Stimulated activated CD8-positive, alpha-beta memory T cell treated with anti-CD3 and anti-CD28 coated beads, Interleukin-4, amount 100 ng/mL, for 1 hour (primary cell): ENCODE measurements around the gene RYK.
"Not testable (repeated sequence)": the region's sequence is repeated elsewhere in the genome, so short reads cannot be mapped to it uniquely, and the experiment has no call there.

ENCODE experiments used
- DNase-seq, 2 donors: peaks; one replicate each; pipeline ENCODE4 v3.0.0-alpha.2; 2020; ENCODE audit warnings: low read depth in 2 of 2, low spot score in 1 of 2

Gene RYK

GRCh38 chr3:134255404-134255803, 4.7 kb upstream of the RYK start:
- no peak for DNase-seq

- no peak for DNase-seq
Observed at GRCh38 chr3:134253475-134254226, 3.0 kb upstream of the RYK start.

DNA sequence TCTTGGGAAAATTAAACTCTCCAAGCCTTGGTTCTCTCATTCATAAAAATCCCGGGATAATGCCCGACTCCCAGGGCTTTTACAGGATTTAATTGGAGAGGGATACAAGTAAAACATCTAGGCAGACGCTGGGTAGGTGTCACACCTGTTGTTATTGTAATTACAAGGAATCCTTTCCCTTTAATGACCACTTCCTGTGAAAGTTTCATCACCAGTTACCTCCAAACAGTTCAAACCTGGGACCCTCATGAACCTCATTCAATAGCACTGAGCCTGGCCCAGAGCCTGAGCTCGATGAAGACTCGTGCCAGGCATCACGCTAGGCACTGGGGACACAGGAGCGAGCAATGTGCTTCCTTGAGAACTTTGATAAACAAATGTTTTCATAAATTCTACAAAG, 2.1 kb upstream of the RYK start:
- DNase-seq, result no peak

GRCh38 chr3:134251731-134252391, 1.2 kb upstream of the RYK start:
- DNase-seq, result no peak

GRCh38 chr3:134249935-134250716, 533 bp downstream of the RYK start:
- peak; percentile 8 to 10 for DNase-seq

DNA sequence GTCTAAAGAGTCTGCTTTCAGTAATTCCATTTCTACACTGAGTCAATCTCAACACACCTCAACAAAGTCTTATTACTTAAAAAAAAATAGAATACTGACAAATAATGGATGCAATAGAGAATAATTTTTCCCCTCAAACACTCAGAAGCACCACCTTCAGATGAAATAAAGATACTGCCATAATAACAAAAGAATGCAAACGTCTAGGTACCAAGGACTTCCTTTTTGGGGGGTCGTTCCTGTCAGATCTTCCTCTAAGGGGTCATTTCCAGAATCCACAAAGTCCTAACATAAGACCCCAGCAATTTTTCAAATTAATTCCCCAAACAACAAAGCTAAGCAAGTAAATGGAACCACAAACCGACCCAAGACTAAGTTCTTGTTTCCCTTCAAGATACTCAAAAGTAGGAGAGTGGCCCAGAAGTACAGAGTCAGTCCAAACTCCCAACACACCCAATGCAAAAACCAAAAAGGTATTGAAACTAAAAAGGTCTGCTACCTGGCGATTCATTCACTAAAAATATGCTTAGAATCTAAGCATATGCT, 1.3 kb downstream of the RYK start:
- no peak for DNase-seq

GRCh38 chr3:134244921-134245320, 5.7 kb downstream of the RYK start:
- DNase-seq, result no peak

GRCh38 chr3:134242649-134243617, 7.7 kb downstream of the RYK start:
- no peak for DNase-seq

- no peak for DNase-seq
Observed at GRCh38 chr3:134239538-134239937, 11.1 kb downstream of the RYK start.

- no peak for DNase-seq
Observed at GRCh38 chr3:134237454-134238145, 13.1 kb downstream of the RYK start.

DNA sequence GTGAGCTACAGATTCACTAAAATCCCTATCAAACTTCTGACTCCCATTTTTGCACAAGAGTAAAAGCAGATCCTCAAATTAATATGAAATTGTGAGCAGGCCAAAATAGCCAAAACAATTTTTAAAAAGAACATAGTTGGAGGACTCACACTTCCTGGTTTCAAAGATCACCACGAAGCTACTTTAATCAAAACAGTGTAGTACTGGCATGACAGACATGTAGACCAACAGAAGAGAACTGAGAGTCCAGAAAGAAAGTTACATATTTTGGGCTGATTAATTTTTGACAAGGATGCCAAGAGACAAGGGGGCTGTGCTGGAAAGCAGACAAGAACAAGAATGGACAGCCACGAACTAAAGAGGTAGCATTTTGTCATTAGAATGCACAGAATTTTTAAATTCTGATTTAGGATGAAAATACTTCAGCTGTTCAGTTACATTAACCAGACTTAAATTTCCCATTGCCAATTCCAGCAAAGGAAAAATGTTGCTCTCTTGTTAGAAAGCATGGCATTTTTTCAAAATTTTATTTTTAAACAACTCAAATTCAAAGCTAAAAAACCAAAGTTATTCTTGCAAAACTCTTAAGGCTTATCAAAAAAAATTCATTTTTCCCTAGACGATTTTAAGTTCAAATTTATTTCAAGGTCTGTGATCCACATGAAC, 14.0 kb downstream of the RYK start:
- no peak for DNase-seq

GRCh38 chr3:134235577-134236076, 15.0 kb downstream of the RYK start:
- no peak for DNase-seq

DNA sequence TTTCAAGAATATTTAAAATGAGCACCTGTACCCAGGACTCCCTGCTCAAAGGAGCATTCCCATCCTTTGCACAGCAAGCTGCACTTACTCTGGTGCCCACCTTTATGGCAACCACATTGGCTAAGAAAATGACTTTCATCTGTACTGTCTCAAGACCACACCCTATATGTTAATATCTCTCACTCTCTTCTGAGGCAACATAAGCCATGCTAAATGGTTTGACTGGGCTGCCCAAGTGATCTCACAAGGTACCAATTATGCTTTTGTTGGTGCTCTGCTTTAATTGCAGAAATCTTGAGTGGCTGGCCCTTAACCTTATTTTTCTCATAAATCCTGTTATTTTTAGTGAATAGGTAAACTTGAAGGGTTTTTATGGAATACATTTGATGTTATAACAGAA, 17.7 kb downstream of the RYK start:
- DNase-seq, result no peak

- no peak for DNase-seq
Observed at GRCh38 chr3:134232151-134232550, 18.5 kb downstream of the RYK start.

GRCh38 chr3:134231131-134231530, 19.5 kb downstream of the RYK start:
- DNase-seq, result no peak

DNA sequence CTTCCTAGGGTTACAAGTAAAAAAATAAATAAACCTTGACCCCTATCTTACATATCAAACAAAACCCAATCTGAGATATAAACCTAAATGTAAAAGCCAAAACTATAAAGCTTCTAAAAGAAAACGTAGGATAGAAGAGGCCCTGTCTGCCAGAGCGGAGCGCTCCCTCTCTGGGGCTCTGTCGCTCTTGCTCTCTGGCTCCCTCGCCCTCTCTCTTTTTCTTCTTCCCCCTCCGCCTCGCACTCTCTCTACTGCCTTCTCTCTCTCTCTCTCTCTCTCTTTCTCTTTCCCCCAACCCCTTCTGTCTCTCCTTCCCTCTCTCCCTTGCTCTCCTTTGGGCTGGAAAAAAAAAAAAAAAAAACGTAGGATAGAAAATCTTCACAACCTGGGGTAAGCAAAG, 21.6 kb downstream of the RYK start:
- DNase-seq, result no peak

GRCh38 chr3:134228479-134228878, 22.2 kb downstream of the RYK start:
- DNase-seq, result no peak

DNA sequence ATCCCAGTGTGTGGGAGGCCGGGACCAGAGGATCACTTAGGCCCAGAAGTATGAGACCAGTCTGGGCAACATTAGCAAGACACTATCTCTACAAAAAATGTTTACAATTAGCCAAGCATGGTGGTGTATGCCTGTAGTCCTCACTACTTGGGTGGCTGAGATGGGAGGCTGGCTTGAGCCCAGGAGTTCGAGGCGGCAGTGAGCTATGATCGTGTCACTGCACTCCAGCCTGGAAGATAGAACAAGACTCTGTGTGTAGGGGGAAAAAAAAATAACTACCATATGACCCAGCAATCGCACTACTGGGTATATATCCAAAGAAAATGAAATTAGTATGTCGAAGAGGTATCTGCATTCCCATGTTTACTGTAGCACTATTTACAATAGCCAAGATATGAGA, 22.6 kb downstream of the RYK start:
- DNase-seq, result no peak

- DNase-seq, result not testable (repeated sequence)
Observed at GRCh38 chr3:134224796-134225156, 25.9 kb downstream of the RYK start.
